GM18507 (cell line): Measurements from ENCODE around the gene CRYZL1.

Experiments
- DNase-seq: peaks from one replicate; pipeline ENCODE4 v3.0.0; 2011; ENCODE audit warnings: low read depth; ENCODE audit not compliant: insufficient read length; ENCODE audit errors: extremely low spot score
- FAIRE-seq: peaks from 2 replicates; lab custom pipeline; 2011; peaks lifted over from hg19 to GRCh38; lab: Jason Lieb, UNC

Gene CRYZL1

GRCh38 chr21:33546086-33546485 is 95.5 kb downstream of the CRYZL1 start:
- FAIRE-seq (no peak), DNase-seq (no peak)

- DNase-seq (no peak), FAIRE-seq (no peak)
Measured at GRCh38 chr21:33544451-33545195, 96.9 kb downstream of the CRYZL1 start.

DNA sequence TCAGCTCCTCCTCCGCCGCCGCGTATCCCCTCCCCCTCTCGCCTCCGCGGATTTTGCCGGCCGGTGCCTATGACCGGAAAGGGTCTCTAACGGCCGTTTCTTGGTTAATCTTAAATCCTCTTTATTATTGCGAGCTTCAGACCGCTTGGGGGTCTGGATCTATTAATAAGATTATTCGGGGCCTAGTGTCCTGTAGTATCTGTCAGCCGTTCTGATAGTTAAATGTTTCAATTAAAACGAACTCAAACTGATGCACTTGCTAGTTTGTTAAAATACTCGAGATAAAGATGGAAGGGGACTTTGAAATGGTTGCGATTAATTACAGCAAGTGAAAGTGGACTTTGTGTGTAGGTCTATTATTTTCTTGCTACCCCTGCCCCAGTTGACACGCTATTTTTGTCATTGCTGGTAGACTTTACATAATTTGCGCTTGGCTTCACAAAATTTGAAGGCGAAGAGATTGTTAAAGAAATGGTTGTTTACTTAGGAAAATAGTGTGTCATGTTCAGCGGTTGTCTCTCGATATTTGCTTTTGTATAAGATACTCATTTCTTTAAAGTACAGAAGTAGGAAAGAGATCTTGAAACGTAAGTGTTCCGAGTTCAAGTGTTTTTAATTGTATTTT is 97.9 kb downstream of the CRYZL1 start:
- DNase-seq = no peak
- FAIRE-seq = peak; percentile 53

GRCh38 chr21:33542640-33543504 is 98.7 kb downstream of the CRYZL1 start, which contains the start of gene SON:
Gene SON, plus strand, starts transcription at chr21:33543038. Its CDS starts 55 bp downstream, at chr21:33543093.
- FAIRE-seq = peak; percentile 99

GRCh38 chr21:33541756-33542639 is 99.5 kb downstream of the CRYZL1 start, which contains the start of gene GART:
Gene GART, minus strand, starts transcription at chr21:33542117. Its CDS starts 2,802 bp downstream, at chr21:33539315.
- FAIRE-seq (peak; percentile 78), DNase-seq (peak; percentile 67)

More at GRCh38 chr21:33542640-33543504, 98.7 kb downstream of the CRYZL1 start, which contains the start of gene SON:
- peak; percentile 86 for DNase-seq

DNA sequence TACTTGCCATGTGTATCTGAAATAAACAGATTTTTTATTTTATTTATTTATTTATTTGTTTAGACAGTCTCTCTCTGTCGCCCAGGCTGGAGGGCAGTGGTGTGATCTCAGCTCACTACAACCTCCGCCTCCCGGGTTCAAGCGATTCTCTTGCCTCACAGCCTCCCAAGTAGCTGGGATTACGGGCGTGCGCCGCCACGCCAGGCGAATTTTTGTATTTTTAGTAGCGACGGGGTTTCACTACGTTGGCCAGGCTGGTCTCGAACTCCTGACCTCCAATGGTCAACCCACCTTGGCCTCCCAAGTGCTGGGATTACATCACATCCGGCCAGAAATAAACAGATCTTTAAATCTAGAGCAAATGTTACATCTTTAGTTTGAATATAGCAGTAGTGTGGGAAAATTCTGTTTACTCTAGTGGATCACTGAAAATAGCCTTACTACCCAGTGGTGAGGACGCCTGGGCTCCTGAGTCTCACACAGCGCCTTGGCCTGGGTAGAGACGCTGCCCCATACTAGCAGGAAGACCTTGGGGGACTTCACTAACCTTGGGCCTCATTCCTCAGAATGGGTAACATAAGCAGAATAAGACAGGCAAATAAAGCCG is 100.3 kb downstream of the CRYZL1 start:
- DNase-seq (no peak), FAIRE-seq (no peak)

DNA sequence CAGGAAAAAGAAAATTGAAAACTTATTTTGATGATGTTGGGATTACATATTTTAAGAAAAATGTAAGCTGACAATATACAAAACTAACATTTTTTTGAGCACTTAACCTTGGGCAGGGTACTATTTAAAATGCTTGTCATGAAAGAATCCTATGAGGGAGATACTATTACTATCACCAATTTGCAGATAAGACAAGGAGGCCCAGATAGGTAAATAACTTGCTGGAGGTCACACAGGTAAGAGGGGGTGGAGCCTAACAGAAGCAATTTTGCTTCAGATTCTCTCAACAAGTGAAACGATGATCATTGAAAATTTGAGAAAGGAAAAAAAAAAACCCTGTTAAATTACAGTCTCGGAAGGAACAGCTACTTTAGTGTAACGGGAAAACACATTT is 100.8 kb downstream of the CRYZL1 start:
- FAIRE-seq = no peak
- DNase-seq = no peak

DNA sequence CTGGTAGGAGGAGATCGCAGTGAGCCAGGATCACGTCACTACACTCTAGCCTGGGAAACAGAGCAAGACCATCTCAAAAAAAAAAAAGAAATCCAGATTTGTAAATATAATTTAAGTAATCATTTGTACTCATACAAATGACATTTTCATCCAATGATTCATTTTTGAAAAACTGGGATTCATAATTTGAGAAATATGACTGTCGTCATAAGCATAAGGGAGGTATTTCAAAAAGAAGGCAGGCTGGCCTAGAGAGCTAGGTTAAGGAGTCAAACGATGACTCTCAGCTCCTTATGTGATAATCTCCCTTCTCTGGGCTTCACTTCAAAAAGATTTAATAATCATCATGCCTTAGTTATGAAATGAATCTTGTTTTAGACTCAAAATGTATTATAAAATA is 101.9 kb downstream of the CRYZL1 start:
- FAIRE-seq (no peak), DNase-seq (no peak)
